ENCODE data around the gene CDK12. TPM values are rescaled to one million over a fixed set of nuclear protein-coding genes. Genes with fewer than 3 reads are reported as not detected.

The CDK12 gene
- total RNA-seq, 2 donors from 2014 or later, result 37.7 to 75.8 TPM

DNA sequence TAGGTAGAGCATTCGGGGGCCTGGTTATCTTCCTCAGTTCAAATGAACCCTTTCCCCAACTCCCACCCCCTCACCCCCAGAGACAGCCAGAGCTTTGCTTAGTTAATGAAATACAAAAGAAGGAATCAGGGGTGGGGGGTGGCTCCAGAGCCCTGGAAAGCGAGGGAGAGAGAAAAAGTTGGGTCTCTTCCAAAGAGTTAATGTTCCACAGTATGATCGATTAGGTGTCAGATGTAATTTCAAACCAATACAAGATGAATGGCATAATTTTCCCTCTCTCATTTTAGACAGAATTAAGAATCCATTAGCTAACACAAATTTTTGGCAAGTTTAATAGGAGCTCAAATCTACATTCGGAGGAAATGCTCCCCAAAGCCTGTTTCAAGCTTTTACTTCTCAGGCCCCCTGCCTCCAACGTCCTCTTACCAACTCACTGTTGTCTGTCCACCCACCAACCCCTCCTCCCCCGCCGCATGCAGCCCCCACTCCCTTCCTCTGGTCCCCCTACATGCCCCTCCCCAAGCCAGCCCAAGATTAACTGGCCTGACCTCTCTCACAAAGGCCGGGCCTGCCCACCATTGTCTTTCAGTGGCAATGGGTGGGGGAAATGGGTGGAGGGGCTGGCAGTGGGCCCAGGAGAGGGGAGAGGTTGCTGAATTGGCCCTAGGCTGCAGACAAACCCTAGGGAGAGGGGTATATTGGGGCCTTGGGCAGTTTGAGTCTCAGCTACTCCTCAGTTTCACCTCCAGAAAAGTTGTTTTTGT lies 118.2 kb downstream of the CDK12 start:
- TF ChIP-seq POLR2A (IDR thresholded peaks at IDR 0.05) (no peak), POLR2AphosphoS5 (IDR thresholded peaks at IDR 0.05) (no peak)
- TF ChIP-seq, protein P1, sequence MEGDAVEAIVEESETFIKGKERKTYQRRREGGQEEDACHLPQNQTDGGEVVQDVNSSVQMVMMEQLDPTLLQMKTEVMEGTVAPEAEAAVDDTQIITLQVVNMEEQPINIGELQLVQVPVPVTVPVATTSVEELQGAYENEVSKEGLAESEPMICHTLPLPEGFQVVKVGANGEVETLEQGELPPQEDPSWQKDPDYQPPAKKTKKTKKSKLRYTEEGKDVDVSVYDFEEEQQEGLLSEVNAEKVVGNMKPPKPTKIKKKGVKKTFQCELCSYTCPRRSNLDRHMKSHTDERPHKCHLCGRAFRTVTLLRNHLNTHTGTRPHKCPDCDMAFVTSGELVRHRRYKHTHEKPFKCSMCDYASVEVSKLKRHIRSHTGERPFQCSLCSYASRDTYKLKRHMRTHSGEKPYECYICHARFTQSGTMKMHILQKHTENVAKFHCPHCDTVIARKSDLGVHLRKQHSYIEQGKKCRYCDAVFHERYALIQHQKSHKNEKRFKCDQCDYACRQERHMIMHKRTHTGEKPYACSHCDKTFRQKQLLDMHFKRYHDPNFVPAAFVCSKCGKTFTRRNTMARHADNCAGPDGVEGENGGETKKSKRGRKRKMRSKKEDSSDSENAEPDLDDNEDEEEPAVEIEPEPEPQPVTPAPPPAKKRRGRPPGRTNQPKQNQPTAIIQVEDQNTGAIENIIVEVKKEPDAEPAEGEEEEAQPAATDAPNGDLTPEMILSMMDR (IDR thresholded peaks at IDR 0.05), result no peak
- Histone ChIP-seq H3K27me3 (replicated peaks; ENCODE audit: insufficient read depth) (no peaks in the 10 kb centered on the region), H3K36me3 (no peaks in the 10 kb centered on the region), H3K4me1 (replicated peaks) (no peaks in the 10 kb centered on the region), H3K4me3 (no peak overlapping the region), H3K27ac (no peak overlapping the region), H3K9me3 (no peaks in the 10 kb centered on the region)
- WGBS, result 52% methylated on average over 8 of the region's 8 CpGs
- no peak for DNase-seq (ENCODE audit: low spot score)
- intact Hi-C loops (cut with DNase I), result no loop called here

DNA sequence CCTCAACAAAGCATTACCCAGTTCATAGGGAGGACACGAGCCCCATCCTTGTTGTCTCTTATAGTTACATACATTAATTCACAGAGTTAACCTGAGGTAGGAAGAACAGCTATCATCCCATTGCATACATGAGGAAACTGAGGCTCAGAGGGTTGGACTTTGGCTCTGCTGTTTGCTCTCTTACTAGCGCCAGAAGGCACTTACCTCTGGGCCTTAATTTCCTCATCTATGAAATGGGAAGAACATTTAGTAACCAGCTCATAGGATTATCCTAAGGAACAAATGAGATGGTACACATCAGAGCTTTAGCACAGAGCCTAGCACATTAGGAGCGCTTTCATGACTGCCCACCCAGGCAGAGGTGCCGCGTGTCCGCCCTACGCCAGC lies 118.8 kb downstream of the CDK12 start:
- intact Hi-C loops (cut with DNase I), result no loop called here
- no peak for DNase-seq (ENCODE audit: low spot score)
- Histone ChIP-seq H3K4me1 (replicated peaks) (no peaks in the 10 kb centered on the region), H3K4me3 (no peak overlapping the region), H3K36me3 (no peaks in the 10 kb centered on the region), H3K27me3 (replicated peaks; ENCODE audit: insufficient read depth) (no peaks in the 10 kb centered on the region), H3K9me3 (no peaks in the 10 kb centered on the region), H3K27ac (no peak overlapping the region)
- TF ChIP-seq POLR2AphosphoS5 (IDR thresholded peaks at IDR 0.05), result no peak
- TF ChIP-seq POLR2A (IDR thresholded peaks at IDR 0.05), result no peak
- TF ChIP-seq, protein P1 (IDR thresholded peaks at IDR 0.05), result no peak
- 85% methylated on average over 7 of the region's 7 CpGs for WGBS

DNA sequence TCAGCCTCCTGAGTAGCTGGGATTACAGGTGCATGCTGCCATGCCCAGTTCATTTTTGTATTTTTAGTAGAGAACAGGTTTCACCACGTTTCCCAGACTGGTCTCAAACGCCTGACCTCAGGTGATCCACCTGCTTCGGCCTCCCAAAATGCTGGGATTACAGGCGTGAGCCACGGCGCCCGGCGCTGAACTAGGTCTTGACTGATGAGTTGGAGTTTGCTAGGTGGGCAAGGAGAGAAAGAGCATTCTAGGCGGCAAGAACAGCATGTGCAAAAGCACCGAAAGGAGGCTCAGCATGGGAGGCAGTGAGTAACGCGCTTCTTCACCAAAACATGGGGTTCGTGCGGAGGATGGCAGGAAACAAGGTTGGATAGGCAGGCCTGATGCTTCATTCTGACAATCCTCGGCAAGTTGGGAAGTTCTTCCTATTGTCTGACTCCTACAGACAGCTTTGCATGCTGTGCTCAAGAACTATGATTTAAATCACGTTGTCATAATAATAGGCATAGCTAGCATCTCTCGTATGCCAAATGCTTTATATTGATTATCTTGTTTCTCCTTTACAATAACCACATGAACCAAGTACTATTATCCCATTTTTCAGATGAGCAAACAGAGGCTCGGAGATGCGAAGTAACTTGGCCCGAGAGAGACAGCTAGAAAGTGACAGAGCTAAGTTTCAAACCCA lies 119.9 kb downstream of the CDK12 start:
- Histone ChIP-seq H3K27ac (no peak overlapping the region), H3K9me3 (no peaks in the 10 kb centered on the region), H3K36me3 (no peaks in the 10 kb centered on the region), H3K4me3 (no peak overlapping the region), H3K27me3 (replicated peaks; ENCODE audit: insufficient read depth) (no peaks in the 10 kb centered on the region), H3K4me1 (replicated peaks) (no peaks in the 10 kb centered on the region)
- no peak for DNase-seq (ENCODE audit: low spot score)
- TF ChIP-seq, protein P1 (IDR thresholded peaks at IDR 0.05), result no peak
- no peak for TF ChIP-seq POLR2A (IDR thresholded peaks at IDR 0.05)
- no peak for TF ChIP-seq POLR2AphosphoS5 (IDR thresholded peaks at IDR 0.05)
- intact Hi-C loops (cut with DNase I), result no loop called here
- WGBS, result 89% methylated on average over 20 of the region's 20 CpGs

DNA sequence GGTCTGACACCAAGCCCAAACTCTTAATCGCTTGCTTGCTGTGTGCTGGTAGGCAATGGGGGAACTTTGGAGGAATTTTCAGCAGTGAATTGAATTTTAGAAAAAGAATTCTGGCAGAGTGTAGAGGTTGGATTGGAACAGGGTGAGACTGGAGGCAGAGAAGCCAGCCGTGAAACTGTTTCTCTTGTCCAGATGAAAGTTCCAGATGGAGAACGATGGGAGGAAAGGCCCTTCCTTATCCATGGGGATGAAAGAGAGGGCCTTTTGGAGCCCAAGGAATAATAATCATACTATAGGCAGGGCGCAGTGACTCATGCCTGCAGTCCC lies 120.4 kb downstream of the CDK12 start:
- H3K36me3 ChIP-seq, result no peaks in the 10 kb centered on the region
- WGBS, result 88% methylated on average over 4 of the region's 4 CpGs
- no peak overlapping the region for H3K4me3 ChIP-seq
- H3K9me3 ChIP-seq, result no peaks in the 10 kb centered on the region
- DNase-seq (ENCODE audit: low spot score), result no peak
- no peaks in the 10 kb centered on the region for H3K27me3 ChIP-seq (replicated peaks; ENCODE audit: insufficient read depth)
- intact Hi-C loops (cut with DNase I), result no loop called here
- no peak overlapping the region for H3K27ac ChIP-seq
- TF ChIP-seq POLR2AphosphoS5 (IDR thresholded peaks at IDR 0.05) (no peak), POLR2A (IDR thresholded peaks at IDR 0.05) (no peak)
- TF ChIP-seq, protein P1 (IDR thresholded peaks at IDR 0.05), result no peak
- H3K4me1 ChIP-seq (replicated peaks), result no peaks in the 10 kb centered on the region

DNA sequence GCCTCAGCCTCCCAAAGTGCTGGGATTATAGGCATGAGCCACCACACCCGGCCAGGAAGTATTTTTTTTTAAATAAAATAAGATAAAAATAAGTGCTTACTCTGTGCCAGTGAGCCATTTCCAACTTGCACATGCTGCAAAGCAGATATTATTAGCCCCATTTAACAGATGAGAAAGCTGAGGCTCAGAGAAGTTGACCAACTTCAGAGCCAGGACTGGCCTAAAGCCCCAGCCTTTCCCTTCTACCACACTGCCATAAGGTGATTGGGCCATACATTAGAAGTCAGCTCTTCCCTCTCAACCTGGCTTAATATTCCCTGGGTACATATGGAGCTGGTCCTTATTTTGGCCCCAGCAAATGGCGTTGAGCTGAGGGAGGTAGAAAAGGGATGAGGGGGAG lies 121.4 kb downstream of the CDK12 start:
- Histone ChIP-seq H3K27ac (no peak overlapping the region), H3K9me3 (no peaks in the 10 kb centered on the region), H3K36me3 (no peaks in the 10 kb centered on the region), H3K27me3 (replicated peaks; ENCODE audit: insufficient read depth) (no peaks in the 10 kb centered on the region), H3K4me3 (no peak overlapping the region), H3K4me1 (replicated peaks) (no peaks in the 10 kb centered on the region)
- intact Hi-C loops (cut with DNase I), result no loop called here
- TF ChIP-seq POLR2AphosphoS5 (IDR thresholded peaks at IDR 0.05), result no peak
- TF ChIP-seq POLR2A (IDR thresholded peaks at IDR 0.05), result no peak
- TF ChIP-seq, protein P1 (IDR thresholded peaks at IDR 0.05), result no peak
- DNase-seq (ENCODE audit: low spot score), result no peak
- WGBS, result 41% methylated on average over 2 of the region's 2 CpGs

Data from prostate gland (tissue), 2 donors.